Astrocyte (in vitro differentiated cells and primary cell): ENCODE results near the gene CYP2E1. TPM values are rescaled to one million over a fixed set of nuclear protein-coding genes. Genes with fewer than 3 reads are reported as not detected.
"Not testable (repeated sequence)": the region's sequence is repeated elsewhere in the genome, so short reads cannot be mapped to it uniquely, and the experiment has no call there.

Experiments
- DNase-seq: peaks from one replicate; pipeline ENCODE4 v3.0.0-alpha.2; 2010; ENCODE audit warnings: low read depth
- FAIRE-seq: peaks from 2 replicates; lab custom pipeline; 2011; peaks lifted over from hg19 to GRCh38; lab: Jason Lieb, UNC
- H2AFZ ChIP-seq: 2 replicates; pipeline ENCODE4 v1.6.0; 2012; ENCODE audit warnings: low read depth, low read length, inconsistent platforms
- H3K27ac ChIP-seq: 2 replicates; pipeline ENCODE4 v1.5.1; 2011; ENCODE audit warnings: low read depth, low read length, inconsistent platforms
- H3K27me3 ChIP-seq: 2 replicates; pipeline ENCODE4 v1.6.0; 2011; ENCODE audit warnings: low read length, inconsistent platforms; ENCODE audit not compliant: insufficient read depth
- H3K36me3 ChIP-seq: 2 replicates; pipeline ENCODE4 v1.5.1; 2011; ENCODE audit warnings: low read length, inconsistent platforms; ENCODE audit not compliant: insufficient read depth
- H3K4me1 ChIP-seq: 2 replicates; pipeline ENCODE4 v1.5.1; 2011; ENCODE audit warnings: low read length, inconsistent platforms; ENCODE audit not compliant: insufficient read depth
- H3K4me2 ChIP-seq: 2 replicates; pipeline ENCODE4 v1.6.0; 2012; ENCODE audit warnings: low read length, inconsistent platforms
- H3K4me3 ChIP-seq: 2 replicates; pipeline ENCODE4 v1.5.1; 2011; ENCODE audit warnings: low read depth, mild to moderate bottlenecking, low read length, inconsistent platforms; ENCODE audit not compliant: insufficient read depth
- H3K79me2 ChIP-seq: 2 replicates; pipeline ENCODE4 v1.6.0; 2012; ENCODE audit warnings: mild to moderate bottlenecking, low read length, inconsistent platforms; ENCODE audit not compliant: insufficient read depth
- H3K9ac ChIP-seq: 2 replicates; pipeline ENCODE4 v1.6.0; 2012; ENCODE audit warnings: mild to moderate bottlenecking, low read length, inconsistent platforms
- H3K9me3 ChIP-seq: 2 replicates; pipeline ENCODE4 v1.5.1; 2012; ENCODE audit warnings: low read depth, mild to moderate bottlenecking, low read length, inconsistent platforms; ENCODE audit not compliant: insufficient read depth
- H4K20me1 ChIP-seq: 2 replicates; pipeline ENCODE4 v1.6.0; 2012; ENCODE audit warnings: low read length, inconsistent platforms; ENCODE audit not compliant: insufficient read depth
- H3K27ac Mint-ChIP-seq: one replicate; pipeline ENCODE4 v1.8.0; 2021; ENCODE audit warnings: mild to moderate bottlenecking, mixed read lengths; ENCODE audit not compliant: unreplicated experiment
- H3K27me3 Mint-ChIP-seq: one replicate; pipeline ENCODE4 v1.8.0; 2021; ENCODE audit warnings: low read depth, mixed read lengths; ENCODE audit not compliant: unreplicated experiment
- H3K36me3 Mint-ChIP-seq: one replicate; pipeline ENCODE4 v1.8.0; 2021; ENCODE audit warnings: low read depth, mixed read lengths; ENCODE audit not compliant: unreplicated experiment
- H3K4me1 Mint-ChIP-seq: one replicate; pipeline ENCODE4 v1.8.0; 2021; ENCODE audit warnings: low read depth, mixed read lengths; ENCODE audit not compliant: unreplicated experiment
- H3K4me3 Mint-ChIP-seq: one replicate; pipeline ENCODE4 v1.8.0; 2021; ENCODE audit warnings: mild to moderate bottlenecking, moderate library complexity, mixed read lengths; ENCODE audit not compliant: unreplicated experiment
- H3K9me3 Mint-ChIP-seq: one replicate; pipeline ENCODE4 v1.8.0; 2021; ENCODE audit warnings: mild to moderate bottlenecking, mixed read lengths; ENCODE audit not compliant: unreplicated experiment
- EZH2 ChIP-seq: IDR thresholded peaks from 2 replicates; pipeline ENCODE4 v1.6.1; 2012; ENCODE audit warnings: mild to moderate bottlenecking, low read length, inconsistent platforms; ENCODE audit not compliant: insufficient read depth
- total RNA-seq: library from RNA; stranded (reverse); gene quantifications from 2 replicates; pipeline ENCODE4 v1.2.1, GENCODE V29; 2021
- TF ChIP-seq, protein P1 (sequence below): IDR thresholded peaks from 2 replicates; pipeline ENCODE4 v1.5.1; 2011; ENCODE audit warnings: low read depth, mild to moderate bottlenecking, inconsistent platforms, low read length, moderate library complexity; ENCODE audit not compliant: insufficient read depth

The CYP2E1 gene
- total RNA-seq, 1 donor from 2014 or later: 2.2 TPM

DNA sequence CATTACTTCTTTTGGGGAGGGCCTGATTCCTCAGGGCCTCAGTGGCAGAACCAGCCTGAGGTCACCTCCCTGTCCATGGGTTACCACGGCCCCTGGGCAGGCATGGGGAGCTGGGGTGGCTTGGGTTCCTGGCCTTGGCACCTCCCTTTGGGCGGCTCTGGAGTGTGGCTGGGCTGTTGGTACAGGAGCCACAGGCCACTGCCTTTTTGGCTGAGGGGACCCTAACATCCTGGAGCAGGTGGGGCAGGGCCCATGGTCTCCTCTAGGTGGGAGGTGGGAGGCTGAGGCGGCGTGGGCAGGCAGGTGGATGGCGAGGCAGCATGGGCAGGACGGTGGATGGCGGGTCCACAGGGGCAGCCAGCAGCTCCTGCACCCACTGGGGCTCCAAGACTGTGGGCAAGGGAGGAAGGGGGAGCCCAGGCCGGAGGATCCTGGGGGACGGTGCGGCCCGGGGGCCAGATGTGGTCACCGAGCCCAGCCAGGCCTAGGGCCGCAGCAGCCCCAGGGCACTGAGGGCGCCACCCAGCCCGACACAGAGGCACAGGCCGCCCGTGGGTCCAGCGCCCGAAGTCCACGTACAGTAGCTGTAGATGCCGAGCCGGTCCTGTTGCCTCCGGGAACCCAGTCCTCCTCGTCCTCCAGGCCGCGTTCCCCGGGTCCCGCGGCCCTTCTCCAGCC is 40.6 kb downstream of the CYP2E1 start:
- no peaks in the 10 kb centered on the region for H3K79me2 ChIP-seq
- TF ChIP-seq, protein P1, sequence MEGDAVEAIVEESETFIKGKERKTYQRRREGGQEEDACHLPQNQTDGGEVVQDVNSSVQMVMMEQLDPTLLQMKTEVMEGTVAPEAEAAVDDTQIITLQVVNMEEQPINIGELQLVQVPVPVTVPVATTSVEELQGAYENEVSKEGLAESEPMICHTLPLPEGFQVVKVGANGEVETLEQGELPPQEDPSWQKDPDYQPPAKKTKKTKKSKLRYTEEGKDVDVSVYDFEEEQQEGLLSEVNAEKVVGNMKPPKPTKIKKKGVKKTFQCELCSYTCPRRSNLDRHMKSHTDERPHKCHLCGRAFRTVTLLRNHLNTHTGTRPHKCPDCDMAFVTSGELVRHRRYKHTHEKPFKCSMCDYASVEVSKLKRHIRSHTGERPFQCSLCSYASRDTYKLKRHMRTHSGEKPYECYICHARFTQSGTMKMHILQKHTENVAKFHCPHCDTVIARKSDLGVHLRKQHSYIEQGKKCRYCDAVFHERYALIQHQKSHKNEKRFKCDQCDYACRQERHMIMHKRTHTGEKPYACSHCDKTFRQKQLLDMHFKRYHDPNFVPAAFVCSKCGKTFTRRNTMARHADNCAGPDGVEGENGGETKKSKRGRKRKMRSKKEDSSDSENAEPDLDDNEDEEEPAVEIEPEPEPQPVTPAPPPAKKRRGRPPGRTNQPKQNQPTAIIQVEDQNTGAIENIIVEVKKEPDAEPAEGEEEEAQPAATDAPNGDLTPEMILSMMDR: no peak
- TF ChIP-seq EZH2: no peak
- peaks cover 4% of the 10 kb centered on the region for H3K9me3 ChIP-seq
- Mint-ChIP-seq H3K27me3 (peaks cover 8% of the 10 kb centered on the region), H3K4me1 (no peaks in the 10 kb centered on the region), H3K4me3 (no peak overlapping the region), H3K27ac (no peak overlapping the region), H3K9me3 (peaks cover 3% of the 10 kb centered on the region), H3K36me3 (no peaks in the 10 kb centered on the region)
- no peaks in the 10 kb centered on the region for H4K20me1 ChIP-seq
- no peak overlapping the region for H2AFZ ChIP-seq
- no peaks in the 10 kb centered on the region for H3K36me3 ChIP-seq
- no peak for FAIRE-seq
- H3K4me1 ChIP-seq: no peaks in the 10 kb centered on the region
- no peak overlapping the region for H3K27ac ChIP-seq
- H3K27me3 ChIP-seq: no peaks in the 10 kb centered on the region
- no peak for DNase-seq
- no peak overlapping the region for H3K4me3 ChIP-seq
- no peak overlapping the region for H3K4me2 ChIP-seq
- no peak overlapping the region for H3K9ac ChIP-seq

DNA sequence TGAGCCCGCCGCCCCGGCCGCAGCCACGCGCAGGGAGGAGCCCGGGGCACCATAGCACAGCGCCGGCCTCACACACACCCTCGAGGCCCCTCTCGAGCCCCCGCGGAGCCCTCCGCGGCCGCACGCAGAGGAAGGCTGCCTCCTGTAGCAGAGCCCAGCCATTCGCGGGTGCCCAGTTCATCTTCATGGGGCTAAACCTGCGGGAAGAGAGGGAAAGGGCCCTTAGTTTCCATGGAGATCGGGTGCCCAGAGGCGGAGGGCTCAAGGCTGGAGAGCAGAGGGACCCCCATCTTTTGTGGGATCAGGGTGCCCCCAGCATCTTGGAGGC is 41.1 kb downstream of the CYP2E1 start:
- no peaks in the 10 kb centered on the region for H3K36me3 ChIP-seq
- Mint-ChIP-seq H3K27ac (no peak overlapping the region), H3K27me3 (peaks cover 8% of the 10 kb centered on the region), H3K36me3 (no peaks in the 10 kb centered on the region), H3K4me3 (no peak overlapping the region), H3K9me3 (peaks cover 5% of the 10 kb centered on the region), H3K4me1 (no peaks in the 10 kb centered on the region)
- no peaks in the 10 kb centered on the region for H3K27me3 ChIP-seq
- FAIRE-seq: no peak
- peaks cover 7% of the 10 kb centered on the region for H3K9me3 ChIP-seq
- H3K4me1 ChIP-seq: no peaks in the 10 kb centered on the region
- DNase-seq: no peak
- TF ChIP-seq, protein P1: no peak
- no peak for TF ChIP-seq EZH2
- H3K9ac ChIP-seq: no peak overlapping the region
- no peaks in the 10 kb centered on the region for H3K79me2 ChIP-seq
- no peak overlapping the region for H2AFZ ChIP-seq
- H3K27ac ChIP-seq: no peak overlapping the region
- H4K20me1 ChIP-seq: no peaks in the 10 kb centered on the region
- no peak overlapping the region for H3K4me2 ChIP-seq
- H3K4me3 ChIP-seq: no peak overlapping the region

DNA sequence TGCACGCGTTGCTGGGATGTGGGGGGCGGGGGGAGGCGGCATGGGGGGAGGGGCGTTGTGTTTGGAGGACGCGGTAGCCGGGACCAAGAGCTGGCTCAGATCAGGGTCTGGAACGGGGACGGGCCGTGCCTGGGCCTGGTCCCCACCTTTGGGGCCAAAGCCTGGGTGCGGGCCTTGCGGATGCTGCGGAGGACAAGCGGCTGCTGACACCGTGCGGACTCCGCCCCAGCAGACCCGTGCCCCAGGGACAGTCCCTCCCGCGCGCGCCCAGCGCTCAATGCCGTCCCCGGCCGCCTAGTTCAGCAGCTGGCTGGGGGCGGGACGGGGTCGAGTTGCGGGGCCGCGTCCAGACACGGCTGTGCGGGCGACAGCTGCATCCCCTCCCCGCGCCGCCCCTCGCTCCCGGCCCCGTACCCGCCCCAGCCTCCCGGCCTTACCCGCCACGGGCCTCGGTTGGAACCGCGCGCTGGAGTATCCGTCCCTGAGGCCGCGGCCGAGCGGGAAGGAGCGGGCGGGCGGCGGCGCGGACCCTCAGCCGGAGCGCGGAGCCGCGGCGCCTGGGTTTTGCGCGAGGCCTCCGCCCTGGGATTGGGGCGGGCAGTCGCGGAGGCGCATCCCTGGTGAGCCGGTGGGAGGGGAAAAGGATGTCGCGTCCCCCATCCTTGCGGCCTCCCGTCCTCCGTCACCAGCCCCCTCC is 41.8 kb downstream of the CYP2E1 start:
- not testable (repeated sequence) for DNase-seq, FAIRE-seq, H3K27me3 Mint-ChIP-seq, H3K27me3 ChIP-seq, H3K27ac Mint-ChIP-seq, H3K27ac ChIP-seq, H3K79me2 ChIP-seq, H3K4me1 ChIP-seq, H3K36me3 Mint-ChIP-seq, H3K36me3 ChIP-seq, H3K4me3 ChIP-seq, H3K4me3 Mint-ChIP-seq, H2AFZ ChIP-seq, H4K20me1 ChIP-seq, H3K4me2 ChIP-seq, H3K9me3 Mint-ChIP-seq, H3K9ac ChIP-seq, H3K4me1 Mint-ChIP-seq, H3K9me3 ChIP-seq

DNA sequence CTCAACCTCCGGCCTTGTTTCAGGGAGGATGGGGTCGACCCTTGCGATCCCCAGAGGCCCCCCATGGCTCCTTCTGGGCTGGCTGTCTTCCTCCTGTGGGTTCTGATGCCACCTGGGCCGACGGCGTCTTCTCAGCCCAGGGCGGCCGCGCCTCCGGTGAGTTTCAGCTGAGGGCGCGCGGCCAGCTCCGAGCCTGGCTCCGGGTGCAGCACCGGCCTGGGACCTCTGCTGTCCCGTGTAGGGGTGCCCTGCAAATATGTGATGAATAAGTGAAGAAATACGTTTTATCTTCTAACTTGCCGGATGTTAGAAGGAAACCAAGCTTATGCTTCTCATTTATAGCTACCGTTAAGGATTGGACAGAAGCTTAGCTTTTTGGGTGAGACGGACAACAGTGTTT is 42.6 kb downstream of the CYP2E1 start:
- not testable (repeated sequence) for H4K20me1 ChIP-seq, H2AFZ ChIP-seq, H3K9me3 Mint-ChIP-seq, H3K4me2 ChIP-seq, H3K27ac Mint-ChIP-seq, DNase-seq, H3K27ac ChIP-seq, H3K4me1 ChIP-seq, H3K9ac ChIP-seq, H3K4me1 Mint-ChIP-seq, FAIRE-seq, H3K36me3 ChIP-seq, H3K27me3 Mint-ChIP-seq, H3K36me3 Mint-ChIP-seq, H3K4me3 Mint-ChIP-seq, H3K79me2 ChIP-seq, H3K9me3 ChIP-seq, H3K27me3 ChIP-seq, H3K4me3 ChIP-seq

DNA sequence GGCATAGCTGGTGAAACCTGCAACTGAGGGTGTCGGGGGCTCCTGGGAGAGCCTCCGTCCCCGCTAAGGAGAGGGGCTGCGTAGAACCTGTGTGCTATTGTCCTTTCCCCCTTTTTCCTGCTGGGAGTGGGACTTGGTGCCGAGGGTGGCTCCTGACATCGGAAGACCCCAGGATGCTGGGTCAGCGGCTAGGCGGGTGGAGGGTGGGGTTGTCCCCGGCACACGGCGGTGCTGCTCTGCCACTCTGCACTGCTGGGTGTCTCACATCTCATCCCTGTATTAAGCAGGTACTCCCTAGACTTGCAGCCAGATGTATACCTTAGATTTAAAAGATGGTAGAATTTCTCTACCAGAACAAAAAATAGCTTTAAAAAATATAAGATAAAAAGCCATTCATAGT is 44.9 kb downstream of the CYP2E1 start:
- not testable (repeated sequence) for H3K9me3 ChIP-seq, H3K27me3 Mint-ChIP-seq, H3K4me1 Mint-ChIP-seq, H3K27me3 ChIP-seq, DNase-seq, H4K20me1 ChIP-seq, H3K4me1 ChIP-seq, H3K79me2 ChIP-seq, H2AFZ ChIP-seq, H3K36me3 ChIP-seq, H3K4me3 ChIP-seq, H3K27ac Mint-ChIP-seq, H3K4me3 Mint-ChIP-seq, FAIRE-seq, H3K36me3 Mint-ChIP-seq, H3K9ac ChIP-seq, H3K9me3 Mint-ChIP-seq, H3K27ac ChIP-seq, H3K4me2 ChIP-seq
